GM10266 (cell line): ENCODE data around the gene RTN4.

Experiments used
- DNase-seq: peaks from one replicate; pipeline ENCODE4 v3.0.0; 2012; ENCODE audit errors: extremely low spot score
- TF ChIP-seq, protein P1 (sequence below): IDR thresholded peaks from 2 replicates; pipeline ENCODE4 v1.5.1; 2012; ENCODE audit warnings: mild to moderate bottlenecking, low read depth; ENCODE audit not compliant: control insufficient read depth, insufficient read depth; ENCODE audit errors: missing control alignments

Gene RTN4

GRCh38 chr2:54956111-54956627 is 94.1 kb downstream of the RTN4 start:
- no peak for DNase-seq
- TF ChIP-seq, protein P1, sequence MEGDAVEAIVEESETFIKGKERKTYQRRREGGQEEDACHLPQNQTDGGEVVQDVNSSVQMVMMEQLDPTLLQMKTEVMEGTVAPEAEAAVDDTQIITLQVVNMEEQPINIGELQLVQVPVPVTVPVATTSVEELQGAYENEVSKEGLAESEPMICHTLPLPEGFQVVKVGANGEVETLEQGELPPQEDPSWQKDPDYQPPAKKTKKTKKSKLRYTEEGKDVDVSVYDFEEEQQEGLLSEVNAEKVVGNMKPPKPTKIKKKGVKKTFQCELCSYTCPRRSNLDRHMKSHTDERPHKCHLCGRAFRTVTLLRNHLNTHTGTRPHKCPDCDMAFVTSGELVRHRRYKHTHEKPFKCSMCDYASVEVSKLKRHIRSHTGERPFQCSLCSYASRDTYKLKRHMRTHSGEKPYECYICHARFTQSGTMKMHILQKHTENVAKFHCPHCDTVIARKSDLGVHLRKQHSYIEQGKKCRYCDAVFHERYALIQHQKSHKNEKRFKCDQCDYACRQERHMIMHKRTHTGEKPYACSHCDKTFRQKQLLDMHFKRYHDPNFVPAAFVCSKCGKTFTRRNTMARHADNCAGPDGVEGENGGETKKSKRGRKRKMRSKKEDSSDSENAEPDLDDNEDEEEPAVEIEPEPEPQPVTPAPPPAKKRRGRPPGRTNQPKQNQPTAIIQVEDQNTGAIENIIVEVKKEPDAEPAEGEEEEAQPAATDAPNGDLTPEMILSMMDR = no peak

- no peak for DNase-seq
- TF ChIP-seq, protein P1 = no peak
Observed at GRCh38 chr2:54955358-54956110, 94.7 kb downstream of the RTN4 start.

GRCh38 chr2:54954705-54955357 is 95.4 kb downstream of the RTN4 start:
- DNase-seq = no peak
- TF ChIP-seq, protein P1 = no peak

DNA sequence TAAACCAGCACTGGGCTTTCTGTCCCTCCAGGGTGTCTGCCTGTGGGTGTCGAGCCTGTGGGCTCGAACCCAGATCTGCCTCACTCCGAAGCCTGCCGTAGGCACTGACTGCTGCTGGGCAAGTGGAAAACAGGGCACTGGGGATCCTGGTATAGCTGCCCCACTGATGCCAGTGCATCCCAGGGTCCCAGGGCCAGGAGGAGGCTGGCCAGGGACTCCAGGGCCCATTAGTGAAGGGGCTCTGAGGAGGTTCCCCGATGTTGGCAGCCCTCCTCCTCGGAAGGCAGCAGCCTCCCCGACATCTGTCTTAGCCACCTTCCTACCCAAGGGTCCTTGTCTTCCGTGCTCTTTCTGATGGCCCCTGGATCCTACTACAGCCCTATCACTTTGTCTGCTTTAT is 96.1 kb downstream of the RTN4 start:
- TF ChIP-seq, protein P1 = no peak

GRCh38 chr2:54952978-54953456 is 97.2 kb downstream of the RTN4 start:
- TF ChIP-seq, protein P1 = no peak
- DNase-seq = no peak

More for the DNA sequence above, 96.1 kb downstream of the RTN4 start:
- DNase-seq = no peak

DNA sequence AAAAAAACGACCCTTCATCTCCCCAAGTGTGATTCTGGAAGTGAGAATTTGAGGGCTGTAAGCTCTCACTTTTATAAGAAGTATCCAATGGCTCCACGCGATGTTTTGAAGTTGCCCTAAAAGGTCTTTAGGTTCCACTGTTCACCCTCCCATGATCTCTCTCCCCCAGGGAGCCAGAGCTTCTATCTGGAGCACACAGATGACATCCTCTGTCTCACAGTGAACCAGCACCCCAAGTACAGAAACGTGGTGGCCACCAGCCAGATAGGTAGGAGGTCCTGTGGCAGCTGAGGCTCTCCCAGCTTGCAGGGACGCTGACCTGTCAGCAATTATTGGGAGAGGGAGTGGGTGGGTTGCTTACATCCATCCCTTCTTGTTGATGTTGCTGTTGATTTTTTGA is 97.8 kb downstream of the RTN4 start:
- TF ChIP-seq, protein P1 = no peak

GRCh38 chr2:54950811-54951210 is 99.4 kb downstream of the RTN4 start:
- TF ChIP-seq, protein P1 = no peak
- no peak for DNase-seq

More for the DNA sequence above, 97.8 kb downstream of the RTN4 start:
- DNase-seq = no peak
